Lower lobe of right lung (tissue), 2 donors: ENCODE measurements around the gene CISH. TPM values are rescaled to one million over a fixed set of nuclear protein-coding genes. Genes with fewer than 3 reads are reported as not detected.

Experiments
- ATAC-seq, 2 donors: fragments of 200-7000 bp; cut with Tn5 transposase; one replicate each; pipeline ENCODE4 v1.9.1; 2020 to 2022; ENCODE audit warnings: mild to moderate bottlenecking in 2 of 2, moderate library complexity in 2 of 2
- DNase-seq: peaks from one replicate; pipeline ENCODE4 v3.0.0-alpha.2; 2020
- H3K27ac ChIP-seq: fragments of 200-600 bp; one replicate; pipeline ENCODE4 v1.8.0; 2022
- H3K27me3 ChIP-seq: fragments of 200-600 bp; one replicate; pipeline ENCODE4 v1.8.0; 2022; ENCODE audit warnings: low read depth
- H3K36me3 ChIP-seq: fragments of 200-600 bp; one replicate; pipeline ENCODE4 v1.8.0; 2022; ENCODE audit warnings: mild to moderate bottlenecking
- H3K4me1 ChIP-seq: fragments of 200-600 bp; one replicate; pipeline ENCODE4 v1.8.0; 2022
- H3K4me3 ChIP-seq: fragments of 200-600 bp; one replicate; pipeline ENCODE4 v1.8.0; 2022; ENCODE audit warnings: mild to moderate bottlenecking
- H3K9me3 ChIP-seq: fragments of 200-600 bp; one replicate; pipeline ENCODE4 v1.8.0; 2022
- intact Hi-C: fragments of 100-400 bp; cut with DNase I; formaldehyde crosslinking; loops from one replicate; pipeline ENCODE4 v1.11.0; 2022
- total RNA-seq: library from RNA; stranded (reverse); fragmentation: NEBNext Ultra II Directional; extraction: Animal tissue kit (Norgen Biotek cat#: 25700); gene quantifications from one replicate; pipeline ENCODE4 v1.2.1, GENCODE V29; 2021
- TF ChIP-seq, protein P1 (sequence below): fragments of 200-600 bp; IDR thresholded peaks from one replicate; pipeline ENCODE4 v1.8.0; 2022; ENCODE audit warnings: antibody characterized with exemption, mild to moderate bottlenecking
- donor health status: DM: no; HTN: yes; CAD: no; lungs with severe emphysema.

CISH gene
- total RNA-seq, 1 donor from 2014 or later, result 48.8 TPM

- DNase-seq (no peak), ATAC-seq (no peak)
- Histone ChIP-seq H3K36me3 (peaks cover 61% of the 10 kb centered on the region), H3K9me3 (no peaks in the 10 kb centered on the region), H3K4me1 (no peaks in the 10 kb centered on the region), H3K27me3 (no peaks in the 10 kb centered on the region), H3K4me3 (no peak overlapping the region), H3K27ac (no peak overlapping the region)
- intact Hi-C loops, result no loop called here
- TF ChIP-seq, protein P1, sequence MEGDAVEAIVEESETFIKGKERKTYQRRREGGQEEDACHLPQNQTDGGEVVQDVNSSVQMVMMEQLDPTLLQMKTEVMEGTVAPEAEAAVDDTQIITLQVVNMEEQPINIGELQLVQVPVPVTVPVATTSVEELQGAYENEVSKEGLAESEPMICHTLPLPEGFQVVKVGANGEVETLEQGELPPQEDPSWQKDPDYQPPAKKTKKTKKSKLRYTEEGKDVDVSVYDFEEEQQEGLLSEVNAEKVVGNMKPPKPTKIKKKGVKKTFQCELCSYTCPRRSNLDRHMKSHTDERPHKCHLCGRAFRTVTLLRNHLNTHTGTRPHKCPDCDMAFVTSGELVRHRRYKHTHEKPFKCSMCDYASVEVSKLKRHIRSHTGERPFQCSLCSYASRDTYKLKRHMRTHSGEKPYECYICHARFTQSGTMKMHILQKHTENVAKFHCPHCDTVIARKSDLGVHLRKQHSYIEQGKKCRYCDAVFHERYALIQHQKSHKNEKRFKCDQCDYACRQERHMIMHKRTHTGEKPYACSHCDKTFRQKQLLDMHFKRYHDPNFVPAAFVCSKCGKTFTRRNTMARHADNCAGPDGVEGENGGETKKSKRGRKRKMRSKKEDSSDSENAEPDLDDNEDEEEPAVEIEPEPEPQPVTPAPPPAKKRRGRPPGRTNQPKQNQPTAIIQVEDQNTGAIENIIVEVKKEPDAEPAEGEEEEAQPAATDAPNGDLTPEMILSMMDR, result no peak
These were observed 36.7 kb upstream of the CISH start for GRCh38 chr3:50648313-50648712.

DNA sequence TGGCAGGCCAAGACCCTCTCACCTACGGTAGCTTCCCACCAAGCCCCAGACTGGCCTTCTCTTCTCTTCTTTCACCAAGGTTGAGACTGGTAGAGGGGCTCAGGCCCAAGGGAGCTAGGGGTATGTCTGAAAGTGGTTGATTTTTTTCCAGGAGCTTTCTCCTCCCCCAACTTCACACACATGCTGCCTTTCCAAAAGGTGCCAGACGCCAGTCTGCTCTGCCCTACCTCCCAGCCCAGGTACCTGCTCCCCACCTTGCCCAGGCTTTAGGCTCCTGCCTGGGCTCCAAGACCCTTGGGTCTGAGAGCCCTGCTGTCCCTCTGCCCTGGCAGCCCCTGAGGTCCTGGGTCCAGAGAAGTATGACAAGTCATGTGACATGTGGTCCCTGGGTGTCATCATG is 33.8 kb upstream of the CISH start:
- intact Hi-C loops, result no loop called here
- DNase-seq, result no peak
- no peaks in the 10 kb centered on the region for H3K4me1 ChIP-seq
- TF ChIP-seq, protein P1, result no peak
- no peak overlapping the region for H3K27ac ChIP-seq
- peaks cover 90% of the 10 kb centered on the region for H3K36me3 ChIP-seq
- ATAC-seq, result no peak
- H3K4me3 ChIP-seq, result no peak overlapping the region
- no peaks in the 10 kb centered on the region for H3K27me3 ChIP-seq
- no peaks in the 10 kb centered on the region for H3K9me3 ChIP-seq

DNA sequence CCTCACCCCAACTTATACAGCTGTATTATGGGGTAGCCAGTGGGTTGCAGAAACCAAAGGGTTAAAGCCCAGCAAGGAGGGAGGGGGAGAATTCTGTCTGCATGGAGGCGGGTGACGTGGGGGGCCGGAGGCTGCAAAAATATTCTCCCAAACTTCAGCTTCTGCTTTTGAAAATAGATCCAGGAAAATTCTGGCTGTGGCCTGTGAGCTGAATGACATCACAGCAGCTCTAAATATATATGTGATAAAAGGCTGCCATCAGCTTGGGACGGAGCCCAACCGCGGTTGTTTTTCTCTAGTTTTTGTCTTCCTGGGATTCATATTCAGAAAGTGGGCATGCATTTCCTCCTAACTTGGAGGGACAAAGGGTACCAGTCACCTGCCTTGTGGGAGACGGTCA is 33.0 kb upstream of the CISH start:
- ATAC-seq (no peak), DNase-seq (no peak)
- no peak overlapping the region for H3K4me3 ChIP-seq
- intact Hi-C loops, result no loop called here
- no peaks in the 10 kb centered on the region for H3K9me3 ChIP-seq
- H3K27me3 ChIP-seq, result no peaks in the 10 kb centered on the region
- H3K36me3 ChIP-seq, result peaks cover 98% of the 10 kb centered on the region
- no peak overlapping the region for H3K27ac ChIP-seq
- TF ChIP-seq, protein P1, result no peak
- H3K4me1 ChIP-seq, result no peaks in the 10 kb centered on the region

- no peak overlapping the region for H3K4me3 ChIP-seq
- no peak overlapping the region for H3K27ac ChIP-seq
- H3K27me3 ChIP-seq, result no peaks in the 10 kb centered on the region
- ATAC-seq, result no peak
- H3K9me3 ChIP-seq, result no peaks in the 10 kb centered on the region
- DNase-seq, result no peak
- peaks cover 81% of the 10 kb centered on the region for H3K36me3 ChIP-seq
- intact Hi-C loops, result no loop called here
- H3K4me1 ChIP-seq, result no peaks in the 10 kb centered on the region
- TF ChIP-seq, protein P1, result no peak
These were observed 30.8 kb upstream of the CISH start for GRCh38 chr3:50642382-50642781.

DNA sequence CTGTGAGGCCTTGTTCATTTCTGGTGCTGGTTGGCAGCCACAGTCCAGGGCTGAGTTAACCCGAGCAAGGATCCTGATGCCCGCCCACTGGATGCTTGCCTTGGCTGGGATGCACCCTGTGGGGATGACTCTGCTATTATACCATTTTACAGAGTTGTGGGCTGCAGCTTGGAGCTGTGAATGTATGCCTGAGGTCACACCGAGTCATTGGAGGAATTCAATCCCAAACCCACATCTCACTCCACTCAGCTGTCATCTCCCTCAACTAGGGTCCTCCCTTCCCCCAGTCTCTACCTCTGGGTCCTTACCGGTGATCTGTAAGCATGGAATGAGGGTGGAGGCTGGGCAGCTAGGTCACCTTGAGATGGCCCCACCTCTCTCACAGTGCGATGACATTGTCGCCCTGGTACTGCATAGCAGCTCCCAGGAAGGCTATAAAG is 27.5 kb upstream of the CISH start:
- TF ChIP-seq, protein P1, result no peak
- peaks cover 9% of the 10 kb centered on the region for H3K4me1 ChIP-seq
- H3K27ac ChIP-seq, result no peak overlapping the region
- ATAC-seq (no peak), DNase-seq (no peak)
- no peak overlapping the region for H3K4me3 ChIP-seq
- H3K27me3 ChIP-seq, result no peaks in the 10 kb centered on the region
- no peaks in the 10 kb centered on the region for H3K9me3 ChIP-seq
- peaks cover 48% of the 10 kb centered on the region for H3K36me3 ChIP-seq
- intact Hi-C loops, result no loop called here

DNA sequence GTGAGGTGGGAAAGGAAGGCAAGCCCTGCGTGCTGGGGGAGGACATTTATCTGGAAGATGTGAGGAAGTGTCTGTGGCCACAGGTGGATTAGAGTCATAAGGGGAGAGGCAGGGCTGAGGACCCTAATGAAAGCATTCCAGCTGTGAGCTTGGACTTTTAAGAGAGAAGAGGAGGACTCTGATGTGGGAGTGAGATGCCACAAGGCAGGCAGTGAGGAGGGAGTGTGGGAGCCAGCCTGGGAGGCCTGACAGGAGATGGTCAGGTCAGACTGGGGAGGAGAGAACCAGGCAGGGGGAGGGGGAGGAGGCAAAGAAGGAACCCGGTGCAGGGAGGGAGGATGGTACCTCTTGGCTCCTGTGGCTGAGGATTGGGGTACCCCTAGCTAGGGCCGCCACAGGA is 26.4 kb upstream of the CISH start:
- H3K36me3 ChIP-seq, result peaks cover 37% of the 10 kb centered on the region

More for the DNA sequence above, 26.4 kb upstream of the CISH start:
- no peaks in the 10 kb centered on the region for H3K27me3 ChIP-seq
- H3K4me3 ChIP-seq, result no peak overlapping the region
- ATAC-seq (no peak), DNase-seq (no peak)
- TF ChIP-seq, protein P1, result no peak
- intact Hi-C loops, result no loop called here
- no peak overlapping the region for H3K27ac ChIP-seq
- H3K4me1 ChIP-seq, result peaks cover 9% of the 10 kb centered on the region
- no peaks in the 10 kb centered on the region for H3K9me3 ChIP-seq
